SK-N-SH (cell line): ENCODE data around the gene HMG20A. TPM values are rescaled to one million over a fixed set of nuclear protein-coding genes. Genes with fewer than 3 reads are reported as not detected.

Experiments
- CTCF ChIA-PET: fragments of 300-600, 350-600 bp; formaldehyde crosslinking; extraction: SDS; loops from one replicate; lab custom pipeline; 2021; lab: Yijun Ruan, JAX
- POLR2A ChIA-PET: fragments of 350-600 bp; sonication (Branson Sonifier 250); formaldehyde crosslinking; extraction: SDS; loops from one replicate; lab custom pipeline; 2020; ENCODE audit warnings: antibody characterized with exemption, inconsistent platforms; lab: Yijun Ruan, JAX
- DNase-seq: peaks from one replicate; pipeline ENCODE4 v3.0.0; 2012
- H2AFZ ChIP-seq: fragments of 200-600 bp; sonication (generic); 2 replicates; pipeline ENCODE4 v1.8.1; 2016; ENCODE audit warnings: antibody characterized with exemption, mild to moderate bottlenecking, low read depth
- H3F3A ChIP-seq: fragments of 200-600 bp; sonication (generic); replicated peaks from 2 replicates; pipeline ENCODE3; 2016; ENCODE audit warnings: antibody characterized with exemption, mild to moderate bottlenecking; ENCODE audit not compliant: insufficient read depth
- H3K27ac ChIP-seq, 2 experiments: fragments of 200-500 bp in 1 of 2; fragments of 200-600 bp in 1 of 2; sonication (Bioruptor generic) in 1 of 2; sonication (generic), shearing (Covaris generic) in 1 of 2; 2 replicates each; pipeline versions ENCODE4 v1.5.1 to v1.6.1; 2014 to 2016; ENCODE audit warnings: low read depth in 2 of 2, inconsistent platforms in 1 of 2, low read length in 1 of 2, mild to moderate bottlenecking in 1 of 2, mixed read lengths in 1 of 2
- H3K27me3 ChIP-seq: fragments of 200-600 bp; sonication (generic), shearing (Covaris generic); 2 replicates; pipeline ENCODE4 v1.6.1; 2016; ENCODE audit warnings: mixed run types; ENCODE audit not compliant: insufficient read depth
- H3K36me3 ChIP-seq, 2 experiments: fragments of 200-500 bp in 1 of 2; fragments of 200-600 bp in 1 of 2; sonication (Bioruptor generic) in 1 of 2; sonication (generic) in 1 of 2; replicated peaks in 1 of 2; 2 replicates each; pipeline versions ENCODE3 to v1.5.1; 2014 to 2016; ENCODE audit warnings: low read length in 1 of 2, mild to moderate bottlenecking in 1 of 2; ENCODE audit not compliant: insufficient read depth in 2 of 2, control insufficient read depth in 1 of 2
- H3K4me1 ChIP-seq, 2 experiments: fragments of 200-500 bp in 1 of 2; fragments of 200-600 bp in 1 of 2; sonication (Bioruptor generic) in 1 of 2; sonication (generic), shearing (Covaris generic) in 1 of 2; 2 replicates each; pipeline versions ENCODE4 v1.5.1 to v1.6.1; 2014 to 2016; ENCODE audit warnings: low read depth in 1 of 2, low read length in 1 of 2, mixed run types in 1 of 2; ENCODE audit not compliant: insufficient read depth in 2 of 2, control insufficient read depth in 1 of 2
- H3K4me2 ChIP-seq: fragments of 200-600 bp; sonication (generic), shearing (Covaris generic); 2 replicates; pipeline ENCODE4 v1.6.1; 2017; ENCODE audit warnings: mixed run types
- H3K4me3 ChIP-seq, 2 experiments: fragments of 200-500 bp in 1 of 2; fragments of 200-600 bp in 1 of 2; sonication (Bioruptor generic) in 1 of 2; sonication (generic), shearing (Covaris generic) in 1 of 2; 2 replicates each; pipeline versions ENCODE4 v1.5.1 to v1.8.1; 2014 to 2016; ENCODE audit warnings: low read depth in 2 of 2, inconsistent platforms in 1 of 2, low read length in 1 of 2, mild to moderate bottlenecking in 1 of 2, mixed read lengths in 1 of 2, moderate library complexity in 1 of 2
- H3K79me2 ChIP-seq: fragments of 200-600 bp; sonication (generic); 2 replicates; pipeline ENCODE4 v1.8.1; 2017; ENCODE audit warnings: mild to moderate bottlenecking; ENCODE audit not compliant: insufficient read depth
- H3K9ac ChIP-seq: fragments of 200-600 bp; sonication (generic); 2 replicates; pipeline ENCODE4 v1.6.1; 2017; ENCODE audit warnings: mixed run types
- H3K9me2 ChIP-seq: fragments of 200-600 bp; sonication (generic); 2 replicates; pipeline ENCODE4 v1.6.1; 2017; ENCODE audit warnings: mixed run types
- H3K9me3 ChIP-seq: fragments of 200-600 bp; sonication (generic); 2 replicates; pipeline ENCODE4 v1.6.1; 2017; ENCODE audit warnings: mixed run types, mild to moderate bottlenecking, moderate library complexity
- H4K20me1 ChIP-seq: fragments of 200-600 bp; sonication (generic); 2 replicates; pipeline ENCODE4 v1.6.1; 2017; ENCODE audit warnings: mild to moderate bottlenecking, mixed run types; ENCODE audit not compliant: insufficient read depth
- CHD2 ChIP-seq: fragments of 150-350 bp; IDR thresholded peaks from 2 replicates; pipeline ENCODE4 v1.6.1; 2018; ENCODE audit warnings: low read length; ENCODE audit not compliant: partially characterized antibody
- EZH2phosphoT487 ChIP-seq: fragments of 200-600 bp; sonication (generic); IDR thresholded peaks from 2 replicates; pipeline ENCODE4 v1.6.1; 2017; ENCODE audit warnings: low read depth, mixed run types, mild to moderate bottlenecking, antibody characterized with exemption, moderate library complexity, borderline replicate concordance
- FOSL2 ChIP-seq: IDR thresholded peaks from 2 replicates; pipeline ENCODE4 v1.4.0; 2012; ENCODE audit warnings: low read depth, mild to moderate bottlenecking, moderate library complexity, borderline replicate concordance
- FOXM1 ChIP-seq: IDR thresholded peaks from 2 replicates; pipeline ENCODE4 v1.4.0; 2012; ENCODE audit warnings: low read depth, mild to moderate bottlenecking
- MEF2A ChIP-seq: IDR thresholded peaks from 2 replicates; pipeline ENCODE4 v1.4.0; 2012; ENCODE audit warnings: low read depth, borderline replicate concordance
- RAD21 ChIP-seq: IDR thresholded peaks from 2 replicates; pipeline ENCODE4 v1.6.1; 2012; ENCODE audit warnings: mild to moderate bottlenecking, low read length
- RFX5 ChIP-seq: IDR thresholded peaks from 2 replicates; pipeline ENCODE4 v1.6.1; 2012; ENCODE audit warnings: mild to moderate bottlenecking, improper control_type of control experiment, low read length
- RXRA ChIP-seq: IDR thresholded peaks from 2 replicates; pipeline ENCODE4 v1.4.0; 2012; ENCODE audit warnings: low read depth, mild to moderate bottlenecking, borderline replicate concordance
- SIN3A ChIP-seq: IDR thresholded peaks from 2 replicates; pipeline ENCODE4 v1.6.1; 2012; ENCODE audit warnings: low read depth, mild to moderate bottlenecking, low read length, moderate library complexity, borderline replicate concordance
- SMC3 ChIP-seq: IDR thresholded peaks from 2 replicates; pipeline ENCODE4 v1.6.1; 2012; ENCODE audit warnings: low read depth, low read length, improper control_type of control experiment
- YY1 ChIP-seq: IDR thresholded peaks from 2 replicates; pipeline ENCODE4 v1.4.0; 2012; ENCODE audit warnings: low read depth, mild to moderate bottlenecking
- WGBS: methylation state at CpG from one replicate; pipeline ENCODE4 v1.1.6; 2017; ENCODE audit warnings: low lambda C conversion rate; 5-methylcytosine and 5-hydroxymethylcytosine counted together
- polyA plus RNA-seq, 3 experiments: library from polyadenylated mRNA; depleted of rRNA; stranded (reverse); fragments of >200 nt; gene quantifications; 2 replicates each; pipeline ENCODE4 v1.2.3, GENCODE V29; 2012
- TF ChIP-seq, protein P1 (sequence below): IDR thresholded peaks from 2 replicates; pipeline ENCODE4 v1.6.1; 2012; ENCODE audit warnings: mild to moderate bottlenecking, low read depth, low read length, moderate library complexity
- TF ChIP-seq, protein P2 (sequence below): IDR thresholded peaks from 2 replicates; pipeline ENCODE4 v1.4.0; 2012; ENCODE audit warnings: low read depth, borderline replicate concordance
- TF ChIP-seq, protein P3 (sequence below): IDR thresholded peaks from 2 replicates; pipeline ENCODE4; 2012
- TF ChIP-seq, protein P4 (sequence below): fragments of 200-600 bp; sonication (generic); IDR thresholded peaks from 2 replicates; pipeline ENCODE4 v1.6.1; 2017; ENCODE audit warnings: antibody characterized with exemption, mild to moderate bottlenecking, moderate library complexity

Gene HMG20A
- polyA plus RNA-seq, 1 of the 3 experiments (the other 2 are of a cell fraction), result 27.7 TPM

DNA sequence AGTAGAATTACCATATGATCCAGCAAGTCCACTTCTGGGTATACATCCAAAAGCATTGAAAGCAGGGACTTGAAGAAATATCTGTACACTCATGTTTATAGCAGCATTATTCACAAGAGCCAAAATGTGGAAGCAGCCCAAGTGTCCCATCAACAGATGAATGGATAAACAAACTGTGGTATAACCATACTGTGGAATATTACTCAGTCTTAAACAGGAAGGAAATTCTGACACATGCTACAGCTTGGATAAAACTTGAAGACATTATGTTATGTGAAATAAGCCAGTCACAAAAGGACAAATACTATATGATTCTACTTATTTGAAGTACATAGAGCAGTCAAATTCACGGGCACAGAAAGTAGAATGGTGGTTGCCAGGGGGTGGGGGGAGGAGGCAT lies 91.2 kb downstream of the HMG20A start:
- no peaks in the 10 kb centered on the region for H3K27me3 ChIP-seq
- H3K4me2 ChIP-seq, result no peak overlapping the region
- H3K4me1 ChIP-seq, result peaks cover 2 to 19% of the 10 kb centered on the region in 2 experiments; a peak in 2 of 4 replicates
- CTCF ChIA-PET, result interaction anchor here (0.9 kb wide), 1 partner anchor 325 kb away, joined by 3 read pairs; no protein-coding TSS in a partner anchor
- peaks cover 3% of the 10 kb centered on the region for H3F3A ChIP-seq
- POLR2A ChIA-PET, result no interaction called here
- no peaks in the 10 kb centered on the region for H3K36me3 ChIP-seq
- H4K20me1 ChIP-seq, result no peaks in the 10 kb centered on the region
- WGBS, result 82% methylated on average over 1 of the region's 1 CpG
- H3K9me3 ChIP-seq, result 0 out of 2 replicates have a peak, but pooled peaks cover 3% of the 10 kb centered on the region
- H3K4me3 ChIP-seq, result no peak overlapping the region
- H2AFZ ChIP-seq, result no peak overlapping the region
- H3K79me2 ChIP-seq, result no peaks in the 10 kb centered on the region
- no peak overlapping the region for H3K27ac ChIP-seq
- DNase-seq, result no peak
- no peaks in the 10 kb centered on the region for H3K9me2 ChIP-seq
- H3K9ac ChIP-seq, result no peak overlapping the region
- TF ChIP-seq SIN3A (no peak), RXRA (no peak), CHD2 (no peak), FOSL2 (no peak), EZH2phosphoT487 (no peak), FOXM1 (no peak), MEF2A (no peak)
- TF ChIP-seq, protein P1, sequence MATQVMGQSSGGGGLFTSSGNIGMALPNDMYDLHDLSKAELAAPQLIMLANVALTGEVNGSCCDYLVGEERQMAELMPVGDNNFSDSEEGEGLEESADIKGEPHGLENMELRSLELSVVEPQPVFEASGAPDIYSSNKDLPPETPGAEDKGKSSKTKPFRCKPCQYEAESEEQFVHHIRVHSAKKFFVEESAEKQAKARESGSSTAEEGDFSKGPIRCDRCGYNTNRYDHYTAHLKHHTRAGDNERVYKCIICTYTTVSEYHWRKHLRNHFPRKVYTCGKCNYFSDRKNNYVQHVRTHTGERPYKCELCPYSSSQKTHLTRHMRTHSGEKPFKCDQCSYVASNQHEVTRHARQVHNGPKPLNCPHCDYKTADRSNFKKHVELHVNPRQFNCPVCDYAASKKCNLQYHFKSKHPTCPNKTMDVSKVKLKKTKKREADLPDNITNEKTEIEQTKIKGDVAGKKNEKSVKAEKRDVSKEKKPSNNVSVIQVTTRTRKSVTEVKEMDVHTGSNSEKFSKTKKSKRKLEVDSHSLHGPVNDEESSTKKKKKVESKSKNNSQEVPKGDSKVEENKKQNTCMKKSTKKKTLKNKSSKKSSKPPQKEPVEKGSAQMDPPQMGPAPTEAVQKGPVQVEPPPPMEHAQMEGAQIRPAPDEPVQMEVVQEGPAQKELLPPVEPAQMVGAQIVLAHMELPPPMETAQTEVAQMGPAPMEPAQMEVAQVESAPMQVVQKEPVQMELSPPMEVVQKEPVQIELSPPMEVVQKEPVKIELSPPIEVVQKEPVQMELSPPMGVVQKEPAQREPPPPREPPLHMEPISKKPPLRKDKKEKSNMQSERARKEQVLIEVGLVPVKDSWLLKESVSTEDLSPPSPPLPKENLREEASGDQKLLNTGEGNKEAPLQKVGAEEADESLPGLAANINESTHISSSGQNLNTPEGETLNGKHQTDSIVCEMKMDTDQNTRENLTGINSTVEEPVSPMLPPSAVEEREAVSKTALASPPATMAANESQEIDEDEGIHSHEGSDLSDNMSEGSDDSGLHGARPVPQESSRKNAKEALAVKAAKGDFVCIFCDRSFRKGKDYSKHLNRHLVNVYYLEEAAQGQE, result no peak
- TF ChIP-seq, all 33 proteins: peak for 0

DNA sequence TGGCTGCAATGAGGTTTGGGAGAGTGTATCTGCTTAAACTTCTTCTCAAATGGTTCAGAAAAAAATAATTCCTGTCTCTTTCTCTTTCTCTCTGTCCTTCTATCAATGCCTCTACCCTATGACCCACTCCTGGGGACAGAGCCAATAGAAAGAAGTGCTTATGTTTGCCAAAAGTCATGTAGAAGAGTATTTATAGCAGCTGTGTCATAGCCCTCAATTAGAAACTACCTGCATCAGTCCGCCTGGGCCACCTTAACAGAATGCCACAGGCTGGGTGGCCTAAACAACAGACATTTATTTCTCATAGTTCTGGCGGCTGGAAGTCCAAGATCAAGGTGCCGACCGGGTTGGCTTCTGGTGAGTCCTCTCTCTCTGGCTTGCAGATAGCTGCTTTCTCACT lies 92.5 kb downstream of the HMG20A start:
- H3K9me2 ChIP-seq, result no peaks in the 10 kb centered on the region
- H3K4me3 ChIP-seq, result no peak overlapping the region
- peaks cover 0 to 8% of the 10 kb centered on the region in 2 experiments; a peak in 1 of 4 replicates for H3K4me1 ChIP-seq
- H3K79me2 ChIP-seq, result no peaks in the 10 kb centered on the region
- peaks cover 3% of the 10 kb centered on the region for H3F3A ChIP-seq
- no peak overlapping the region for H3K27ac ChIP-seq
- POLR2A ChIA-PET, result no interaction called here
- no peak overlapping the region for H2AFZ ChIP-seq
- H3K27me3 ChIP-seq, result no peaks in the 10 kb centered on the region
- 0 out of 2 replicates have a peak, but pooled peaks cover 3% of the 10 kb centered on the region for H3K9me3 ChIP-seq
- 71% methylated on average over 1 of the region's 4 CpGs for WGBS
- no peaks in the 10 kb centered on the region for H3K36me3 ChIP-seq
- no peak for DNase-seq
- CTCF ChIA-PET, result interaction anchor here (2.3 kb wide), 1 partner anchor 30 kb away, joined by 8 read pairs; no protein-coding TSS in a partner anchor
- H4K20me1 ChIP-seq, result no peaks in the 10 kb centered on the region
- H3K4me2 ChIP-seq, result no peak overlapping the region
- no peak overlapping the region for H3K9ac ChIP-seq
- no peak for TF ChIP-seq SMC3
- TF ChIP-seq YY1, result no peak
- TF ChIP-seq, protein P2, sequence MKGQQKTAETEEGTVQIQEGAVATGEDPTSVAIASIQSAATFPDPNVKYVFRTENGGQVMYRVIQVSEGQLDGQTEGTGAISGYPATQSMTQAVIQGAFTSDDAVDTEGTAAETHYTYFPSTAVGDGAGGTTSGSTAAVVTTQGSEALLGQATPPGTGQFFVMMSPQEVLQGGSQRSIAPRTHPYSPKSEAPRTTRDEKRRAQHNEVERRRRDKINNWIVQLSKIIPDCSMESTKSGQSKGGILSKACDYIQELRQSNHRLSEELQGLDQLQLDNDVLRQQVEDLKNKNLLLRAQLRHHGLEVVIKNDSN, result no peak
- TF ChIP-seq, protein P3, sequence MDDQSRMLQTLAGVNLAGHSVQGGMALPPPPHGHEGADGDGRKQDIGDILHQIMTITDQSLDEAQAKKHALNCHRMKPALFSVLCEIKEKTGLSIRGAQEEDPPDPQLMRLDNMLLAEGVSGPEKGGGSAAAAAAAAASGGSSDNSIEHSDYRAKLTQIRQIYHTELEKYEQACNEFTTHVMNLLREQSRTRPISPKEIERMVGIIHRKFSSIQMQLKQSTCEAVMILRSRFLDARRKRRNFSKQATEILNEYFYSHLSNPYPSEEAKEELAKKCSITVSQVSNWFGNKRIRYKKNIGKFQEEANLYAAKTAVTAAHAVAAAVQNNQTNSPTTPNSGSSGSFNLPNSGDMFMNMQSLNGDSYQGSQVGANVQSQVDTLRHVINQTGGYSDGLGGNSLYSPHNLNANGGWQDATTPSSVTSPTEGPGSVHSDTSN, result no peak
- no peak for TF ChIP-seq RFX5
- TF ChIP-seq, protein P4, sequence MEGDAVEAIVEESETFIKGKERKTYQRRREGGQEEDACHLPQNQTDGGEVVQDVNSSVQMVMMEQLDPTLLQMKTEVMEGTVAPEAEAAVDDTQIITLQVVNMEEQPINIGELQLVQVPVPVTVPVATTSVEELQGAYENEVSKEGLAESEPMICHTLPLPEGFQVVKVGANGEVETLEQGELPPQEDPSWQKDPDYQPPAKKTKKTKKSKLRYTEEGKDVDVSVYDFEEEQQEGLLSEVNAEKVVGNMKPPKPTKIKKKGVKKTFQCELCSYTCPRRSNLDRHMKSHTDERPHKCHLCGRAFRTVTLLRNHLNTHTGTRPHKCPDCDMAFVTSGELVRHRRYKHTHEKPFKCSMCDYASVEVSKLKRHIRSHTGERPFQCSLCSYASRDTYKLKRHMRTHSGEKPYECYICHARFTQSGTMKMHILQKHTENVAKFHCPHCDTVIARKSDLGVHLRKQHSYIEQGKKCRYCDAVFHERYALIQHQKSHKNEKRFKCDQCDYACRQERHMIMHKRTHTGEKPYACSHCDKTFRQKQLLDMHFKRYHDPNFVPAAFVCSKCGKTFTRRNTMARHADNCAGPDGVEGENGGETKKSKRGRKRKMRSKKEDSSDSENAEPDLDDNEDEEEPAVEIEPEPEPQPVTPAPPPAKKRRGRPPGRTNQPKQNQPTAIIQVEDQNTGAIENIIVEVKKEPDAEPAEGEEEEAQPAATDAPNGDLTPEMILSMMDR, result no peak
- no peak for TF ChIP-seq RAD21
- TF ChIP-seq, protein P1, result no peak
